Mucosa of descending colon (tissue), 3 donors: ENCODE data around the gene ABHD17C. TPM values are rescaled to one million over a fixed set of nuclear protein-coding genes. Genes with fewer than 3 reads are reported as not detected.

Experiments
- ATAC-seq: fragments of 200-7000 bp; cut with Tn5 transposase; one replicate; pipeline ENCODE4 v1.9.1; 2020; ENCODE audit warnings: mild to moderate bottlenecking, moderate library complexity
- DNase-seq, 3 donors: peaks; one replicate each; pipeline ENCODE4 v3.0.0-alpha.2; 2020
- H3K36me3 ChIP-seq: fragments of 200-600 bp; one replicate; pipeline ENCODE4 v1.8.0; 2021; ENCODE audit warnings: low read depth, mild to moderate bottlenecking
- H3K4me1 ChIP-seq: fragments of 200-600 bp; one replicate; pipeline ENCODE4 v1.8.0; 2021; ENCODE audit warnings: low read depth, mild to moderate bottlenecking
- H3K4me3 ChIP-seq: fragments of 200-600 bp; one replicate; pipeline ENCODE4 v1.8.0; 2021; ENCODE audit warnings: mild to moderate bottlenecking
- H3K9me3 ChIP-seq: fragments of 200-600 bp; one replicate; pipeline ENCODE4 v1.8.0; 2021; ENCODE audit warnings: mild to moderate bottlenecking
- intact Hi-C, 2 donors: fragments of 100-400 bp; cut with DNase I in 1 of 2; cut with micrococcal nuclease in 1 of 2; formaldehyde crosslinking; loops; one replicate each; pipeline versions ENCODE4 v1.11.0 to v1.11.1; 2022; cut with DNase I, micrococcal nuclease
- total RNA-seq, 3 donors: library from RNA; stranded (reverse); fragmentation: NEBNext Ultra II Directional in 2 of 3; extraction: Animal tissue kit (Norgen Biotek cat#: 25700) in 2 of 3; gene quantifications; one replicate each; pipeline versions ENCODE4 v1.2.1 to v1.2.4, GENCODE V29; 2021 to 2023
- TF ChIP-seq, protein P1 (sequence below): fragments of 200-600 bp; IDR thresholded peaks from one replicate; pipeline ENCODE4 v1.8.0; 2022; ENCODE audit warnings: antibody characterized with exemption, mild to moderate bottlenecking
- donor health status: DM: no; HTN: no; CAD: no; lungs with moderate emphysema.
- donor health status: DM: no; HTN: no; CAD: no.
- donor health status: DM: no; HTN: yes; CAD: no.

ABHD17C gene
- total RNA-seq, 3 donors from 2014 or later, result 84.4 to 192 (median 157) TPM

DNA sequence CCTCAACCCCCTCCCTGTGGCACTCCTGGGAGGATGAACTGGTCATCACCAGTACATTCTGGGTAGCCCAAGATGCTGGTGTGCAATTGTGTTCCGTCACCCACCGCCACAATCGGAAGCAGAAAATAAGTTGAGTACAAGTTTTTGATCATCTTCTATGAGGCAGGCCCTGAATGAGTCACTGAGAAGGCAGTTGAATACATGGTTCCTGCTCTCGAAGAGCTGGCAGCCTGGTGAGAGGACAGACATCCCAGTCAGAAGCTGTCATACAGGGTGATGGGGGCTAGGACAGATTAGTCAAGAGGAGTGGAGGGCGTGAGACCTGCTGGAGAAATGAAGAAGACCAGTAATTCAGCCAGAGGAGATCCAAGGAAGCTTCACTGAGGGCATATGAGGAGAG is 90.2 kb downstream of the ABHD17C start:
- DNase-seq (no peak), ATAC-seq (no peak)
- Histone ChIP-seq H3K36me3 (no peaks in the 10 kb centered on the region), H3K4me3 (no peak overlapping the region), H3K4me1 (peaks cover 3% of the 10 kb centered on the region), H3K9me3 (no peaks in the 10 kb centered on the region)
- TF ChIP-seq, protein P1, sequence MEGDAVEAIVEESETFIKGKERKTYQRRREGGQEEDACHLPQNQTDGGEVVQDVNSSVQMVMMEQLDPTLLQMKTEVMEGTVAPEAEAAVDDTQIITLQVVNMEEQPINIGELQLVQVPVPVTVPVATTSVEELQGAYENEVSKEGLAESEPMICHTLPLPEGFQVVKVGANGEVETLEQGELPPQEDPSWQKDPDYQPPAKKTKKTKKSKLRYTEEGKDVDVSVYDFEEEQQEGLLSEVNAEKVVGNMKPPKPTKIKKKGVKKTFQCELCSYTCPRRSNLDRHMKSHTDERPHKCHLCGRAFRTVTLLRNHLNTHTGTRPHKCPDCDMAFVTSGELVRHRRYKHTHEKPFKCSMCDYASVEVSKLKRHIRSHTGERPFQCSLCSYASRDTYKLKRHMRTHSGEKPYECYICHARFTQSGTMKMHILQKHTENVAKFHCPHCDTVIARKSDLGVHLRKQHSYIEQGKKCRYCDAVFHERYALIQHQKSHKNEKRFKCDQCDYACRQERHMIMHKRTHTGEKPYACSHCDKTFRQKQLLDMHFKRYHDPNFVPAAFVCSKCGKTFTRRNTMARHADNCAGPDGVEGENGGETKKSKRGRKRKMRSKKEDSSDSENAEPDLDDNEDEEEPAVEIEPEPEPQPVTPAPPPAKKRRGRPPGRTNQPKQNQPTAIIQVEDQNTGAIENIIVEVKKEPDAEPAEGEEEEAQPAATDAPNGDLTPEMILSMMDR, result no peak
- intact Hi-C loops, result loop anchor here in 1 of 2 donors (10.0 kb wide), 1 partner anchor 189 kb away; no protein-coding TSS in a partner anchor

DNA sequence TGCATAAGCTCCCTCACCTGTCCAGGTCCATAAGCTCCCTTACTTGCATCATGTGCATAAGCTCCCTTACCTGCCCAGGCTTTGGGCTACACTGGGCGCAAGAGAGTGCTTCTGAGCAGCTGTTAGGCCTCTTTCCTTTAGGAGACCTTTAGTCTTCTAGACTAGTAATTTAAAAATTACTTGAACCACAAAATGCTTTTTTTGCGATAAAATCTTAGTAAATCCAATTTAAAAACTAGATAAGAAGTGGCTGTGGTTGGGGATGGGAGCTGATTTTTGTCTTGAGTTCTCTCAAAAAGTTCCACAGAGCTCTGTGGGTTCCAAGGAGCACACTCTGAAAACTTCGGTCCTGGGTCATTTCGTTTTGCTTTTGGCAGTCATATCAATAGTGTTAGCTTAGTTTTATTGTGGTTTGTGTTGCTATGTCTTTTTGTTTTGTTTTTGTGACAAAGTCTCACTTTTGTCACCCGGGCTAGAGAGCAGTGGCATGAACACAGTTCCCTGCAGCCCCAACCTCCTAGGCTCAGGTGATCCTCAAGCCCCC is 90.8 kb downstream of the ABHD17C start:
- H3K36me3 ChIP-seq, result no peaks in the 10 kb centered on the region
- H3K4me3 ChIP-seq, result no peak overlapping the region
- H3K9me3 ChIP-seq, result no peaks in the 10 kb centered on the region
- intact Hi-C loops, result loop anchor here in 1 of 2 donors (10.0 kb wide), 1 partner anchor 189 kb away; no protein-coding TSS in a partner anchor
- H3K4me1 ChIP-seq, result no peaks in the 10 kb centered on the region
- ATAC-seq (no peak), DNase-seq (no peak)
- TF ChIP-seq, protein P1, result no peak

DNA sequence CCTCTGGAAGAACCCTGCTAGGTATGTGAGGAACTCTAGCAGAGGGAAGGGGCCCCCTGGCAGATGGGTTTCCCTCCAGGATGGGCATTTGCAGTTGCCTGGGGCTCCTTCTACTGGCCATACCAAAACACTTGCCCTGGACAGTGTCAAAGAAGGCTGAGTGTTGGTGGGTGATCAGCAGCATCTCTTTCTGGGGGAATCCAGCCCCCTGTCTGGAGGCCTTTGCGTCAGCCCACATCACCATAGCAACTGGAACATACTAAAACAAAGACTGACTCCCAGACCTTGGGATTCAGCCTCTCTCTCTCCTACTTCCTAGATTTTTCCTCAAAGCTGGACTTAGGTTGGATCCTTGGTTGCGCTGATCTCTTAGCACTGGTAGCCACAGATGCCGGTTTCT is 92.2 kb downstream of the ABHD17C start:
- no peak for ATAC-seq
- Histone ChIP-seq H3K36me3 (no peaks in the 10 kb centered on the region), H3K4me1 (no peaks in the 10 kb centered on the region), H3K9me3 (no peaks in the 10 kb centered on the region), H3K4me3 (no peak overlapping the region)
- DNase-seq, result no peak
- TF ChIP-seq, protein P1, result no peak
- intact Hi-C loops, result loop anchor here in 1 of 2 donors (10.0 kb wide), 1 partner anchor 187 kb away; no protein-coding TSS in a partner anchor

DNA sequence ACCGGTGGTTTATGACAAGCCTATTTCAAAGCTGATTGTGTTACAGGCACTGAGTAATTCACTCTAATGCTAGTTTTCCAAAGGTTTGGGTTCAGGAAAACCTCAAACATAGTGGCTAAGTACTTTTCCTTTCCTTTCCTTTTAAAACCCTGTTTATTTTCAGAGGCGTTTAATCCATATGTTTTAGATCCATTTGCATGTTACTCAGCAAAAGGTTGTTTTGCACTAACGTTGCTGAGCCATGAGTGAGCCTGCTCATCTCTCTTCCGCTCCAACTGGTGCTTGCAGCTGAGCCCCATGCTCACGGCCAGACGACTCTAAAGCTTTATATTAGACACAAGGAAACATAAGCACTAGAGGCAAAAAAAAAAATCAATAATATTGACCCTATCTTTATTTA is 93.4 kb downstream of the ABHD17C start:
- H3K36me3 ChIP-seq, result no peaks in the 10 kb centered on the region
- no peak overlapping the region for H3K4me3 ChIP-seq
- no peaks in the 10 kb centered on the region for H3K9me3 ChIP-seq
- no peaks in the 10 kb centered on the region for H3K4me1 ChIP-seq
- TF ChIP-seq, protein P1, result no peak
- intact Hi-C loops, result loop anchor here in 1 of 2 donors (10.0 kb wide), 1 partner anchor 186 kb away; no protein-coding TSS in a partner anchor
- DNase-seq (no peak), ATAC-seq (no peak)

DNA sequence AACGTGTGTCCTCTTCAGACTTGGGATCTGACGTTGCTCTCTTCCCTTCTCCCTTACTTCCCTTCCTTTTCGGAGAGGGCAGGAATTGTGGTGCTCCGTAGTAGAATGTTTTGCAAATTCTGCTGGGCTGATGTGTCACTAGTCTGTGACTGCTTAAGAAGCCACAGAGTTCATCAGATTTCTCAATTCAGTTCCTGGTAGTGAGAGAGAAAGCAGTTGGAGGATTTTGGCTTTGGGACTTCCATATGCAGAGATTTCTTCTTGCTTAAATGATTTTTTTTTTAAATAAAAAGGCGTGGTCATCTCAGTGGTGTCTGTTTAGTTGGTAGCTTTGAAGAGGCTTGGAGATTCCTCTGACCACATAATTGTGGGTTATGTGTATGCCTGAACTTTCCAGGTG is 94.2 kb downstream of the ABHD17C start:
- TF ChIP-seq, protein P1, result no peak
- Histone ChIP-seq H3K4me3 (no peak overlapping the region), H3K36me3 (no peaks in the 10 kb centered on the region), H3K9me3 (no peaks in the 10 kb centered on the region), H3K4me1 (no peaks in the 10 kb centered on the region)
- DNase-seq, result no peak
- ATAC-seq, result no peak
- intact Hi-C loops, result loop anchor here in 1 of 2 donors (10.0 kb wide), 1 partner anchor 186 kb away; no protein-coding TSS in a partner anchor
